ENCODE results near the gene NIPAL1.

GRCh38 chr4:47972181-47972580, 44.4 kb upstream of the NIPAL1 start:
- TF ChIP-seq CTCF (conservative IDR thresholded peaks at IDR 0.05; ENCODE audit: low read depth, low read length), result no peak
- no peak for TF ChIP-seq EZH2 (IDR thresholded peaks at IDR 0.05; ENCODE audit: low read length, unreplicated experiment)
- no peak for TF ChIP-seq EZH2phosphoT487 (IDR thresholded peaks at IDR 0.05; ENCODE audit: borderline replicate concordance, low read length)

Measured in PC-3 (cell line).